HEK293 (cell line): Measurements from ENCODE around the gene PAX4.

ENCODE experiments used
- CTCF ChIA-PET: fragments of 350-600 bp; formaldehyde crosslinking; extraction: SDS; loops from one replicate; lab custom pipeline; 2021; ENCODE audit warnings: antibody characterized with exemption; lab: Yijun Ruan, JAX
- POLR2A ChIA-PET: fragments of 300-600 bp; formaldehyde crosslinking; extraction: SDS; loops from one replicate; lab custom pipeline; 2020; ENCODE audit warnings: antibody characterized with exemption, inconsistent platforms; lab: Yijun Ruan, JAX
- H3K27ac ChIP-seq: fragments of 200-500 bp; sonication (Bioruptor generic); 2 replicates; pipeline ENCODE4 v1.5.1; 2014; ENCODE audit warnings: low read depth, low read length, control low read depth, inconsistent platforms; ENCODE audit errors: extremely low read depth
- H3K36me3 ChIP-seq, 2 experiments: fragments of 200-500 bp in 1 of 2; sonication (Bioruptor generic) in 1 of 2; 1 replicate in 1 of 2; 2 replicates in 1 of 2; pipeline ENCODE4 v1.5.1; 2014 to 2017; ENCODE audit warnings: inconsistent platforms in 2 of 2, low read length in 2 of 2; ENCODE audit not compliant: control insufficient read depth in 2 of 2, insufficient read depth in 1 of 2
- H3K4me1 ChIP-seq: fragments of 200-500 bp; sonication (Bioruptor generic); 2 replicates; pipeline ENCODE4 v1.5.1; 2014; ENCODE audit warnings: mild to moderate bottlenecking, low read length, inconsistent platforms; ENCODE audit not compliant: control insufficient read depth, insufficient read depth
- H3K4me3 ChIP-seq: 2 replicates; pipeline ENCODE4 v1.5.1; 2011; ENCODE audit warnings: low read depth, mild to moderate bottlenecking, control low read depth, low read length, moderate library complexity
- H3K9me3 ChIP-seq: fragments of 200-500 bp; sonication (Bioruptor generic); 2 replicates; pipeline ENCODE4 v1.5.1; 2014; ENCODE audit warnings: low read depth, low read length, inconsistent platforms; ENCODE audit not compliant: control insufficient read depth, insufficient read depth
- FEZF1 ChIP-seq: fragments of 450-650 bp; formaldehyde crosslinking; IDR thresholded peaks from 2 replicates; pipeline ENCODE4 v1.5.1; 2016; ENCODE audit warnings: missing biosample characterization, missing genetic modification characterization
- GLIS2 ChIP-seq: fragments of 450-650 bp; formaldehyde crosslinking; IDR thresholded peaks from 2 replicates; pipeline ENCODE4 v1.5.1; 2016; ENCODE audit warnings: missing biosample characterization, missing genetic modification characterization
- KLF10 ChIP-seq: fragments of 450-650 bp; IDR thresholded peaks from 2 replicates; pipeline ENCODE4 v1.5.1; 2018; ENCODE audit warnings: missing biosample characterization, mild to moderate bottlenecking, missing genetic modification characterization
- KLF7 ChIP-seq: fragments of 450-650 bp; formaldehyde crosslinking; IDR thresholded peaks from 2 replicates; pipeline ENCODE4 v1.5.1; 2016; ENCODE audit warnings: missing biosample characterization, missing genetic modification characterization, borderline replicate concordance
- SETDB1 ChIP-seq: IDR thresholded peaks from one replicate; pipeline ENCODE4 v1.6.1; 2017; ENCODE audit warnings: mild to moderate bottlenecking, low read length, moderate library complexity, mixed read lengths; ENCODE audit not compliant: insufficient read length
- ZBTB26 ChIP-seq: fragments of 450-650 bp; formaldehyde crosslinking; optimal IDR thresholded peaks from 2 replicates; pipeline ENCODE3; 2016; ENCODE audit warnings: missing biosample characterization, mild to moderate bottlenecking, missing genetic modification characterization
- ZNF132 ChIP-seq: fragments of 450-650 bp; formaldehyde crosslinking; IDR thresholded peaks from 2 replicates; pipeline ENCODE4 v1.5.1; 2017; ENCODE audit warnings: missing biosample characterization, missing genetic modification characterization, borderline replicate concordance
- ZNF248 ChIP-seq: fragments of 450-650 bp; formaldehyde crosslinking; IDR thresholded peaks from 2 replicates; pipeline ENCODE4 v1.5.1; 2017; ENCODE audit warnings: missing biosample characterization, missing genetic modification characterization
- ZNF274 ChIP-seq, 2 experiments: fragments of 200-500 bp in 1 of 2; fragments of 450-650 bp in 1 of 2; sonication (Bioruptor generic) in 1 of 2; formaldehyde crosslinking in 1 of 2; IDR thresholded peaks; 2 replicates each; pipeline versions ENCODE4 v1.5.1 to v1.6.1; 2014 to 2016; ENCODE audit warnings: borderline replicate concordance in 1 of 2, inconsistent platforms in 1 of 2, low read length in 1 of 2, missing biosample characterization in 1 of 2, missing genetic modification characterization in 1 of 2
- ZNF354C ChIP-seq: fragments of 450-650 bp; formaldehyde crosslinking; IDR thresholded peaks from 2 replicates; pipeline ENCODE4 v1.5.1; 2016; ENCODE audit warnings: missing biosample characterization, missing genetic modification characterization, low read depth, borderline replicate concordance
- ZNF501 ChIP-seq: fragments of 450-650 bp; formaldehyde crosslinking; IDR thresholded peaks from 2 replicates; pipeline ENCODE4 v1.5.1; 2016; ENCODE audit warnings: missing biosample characterization, missing genetic modification characterization
- ZNF510 ChIP-seq: fragments of 450-650 bp; formaldehyde crosslinking; IDR thresholded peaks from 2 replicates; pipeline ENCODE4 v1.5.1; 2018; ENCODE audit warnings: mild to moderate bottlenecking, missing genetic modification characterization, missing biosample characterization; ENCODE audit not compliant: insufficient replicate concordance
- ZNF529 ChIP-seq: fragments of 450-650 bp; formaldehyde crosslinking; IDR thresholded peaks from 2 replicates; pipeline ENCODE4 v1.5.1; 2017; ENCODE audit warnings: missing genetic modification characterization, missing biosample characterization; ENCODE audit not compliant: insufficient replicate concordance
- ZNF555 ChIP-seq: fragments of 450-650 bp; formaldehyde crosslinking; conservative IDR thresholded peaks from 2 replicates; pipeline ENCODE4 v1.5.1; 2017; ENCODE audit warnings: missing biosample characterization, mild to moderate bottlenecking, missing genetic modification characterization, inconsistent platforms
- ZNF561 ChIP-seq: fragments of 450-650 bp; IDR thresholded peaks from 2 replicates; pipeline ENCODE4 v1.5.1; 2018; ENCODE audit warnings: missing biosample characterization, missing genetic modification characterization, borderline replicate concordance
- ZNF624 ChIP-seq: fragments of 450-650 bp; formaldehyde crosslinking; IDR thresholded peaks from 2 replicates; pipeline ENCODE4 v1.5.1; 2017; ENCODE audit warnings: missing biosample characterization, missing genetic modification characterization
- ZNF692 ChIP-seq: fragments of 450-650 bp; formaldehyde crosslinking; IDR thresholded peaks from 2 replicates; pipeline ENCODE4 v1.5.1; 2016; ENCODE audit warnings: missing biosample characterization, missing genetic modification characterization
- ZNF701 ChIP-seq: fragments of 450-650 bp; formaldehyde crosslinking; IDR thresholded peaks from 2 replicates; pipeline ENCODE4 v1.5.1; 2016; ENCODE audit warnings: missing biosample characterization, missing genetic modification characterization
- ZSCAN18 ChIP-seq: fragments of 450-650 bp; formaldehyde crosslinking; IDR thresholded peaks from 2 replicates; pipeline ENCODE4 v1.5.1; 2016; ENCODE audit warnings: missing biosample characterization, missing genetic modification characterization
- ZSCAN30 ChIP-seq: fragments of 450-650 bp; IDR thresholded peaks from 2 replicates; pipeline ENCODE4 v1.5.1; 2018; ENCODE audit warnings: missing biosample characterization, mild to moderate bottlenecking, missing genetic modification characterization, moderate library complexity
- ZXDB ChIP-seq: fragments of 450-650 bp; formaldehyde crosslinking; IDR thresholded peaks from 2 replicates; pipeline ENCODE4 v1.5.1; 2016; ENCODE audit warnings: missing biosample characterization, missing genetic modification characterization

The PAX4 gene

GRCh38 chr7:127585044-127585953, 32.6 kb downstream of the PAX4 start, which contains the start of gene GCC1 (continued):
- TF ChIP-seq FEZF1 (tag by site-specific recombination) = no peak
- TF ChIP-seq ZNF132 (tag by site-specific recombination) = no peak
- no peak for TF ChIP-seq ZSCAN18 (tag by site-specific recombination)
- TF ChIP-seq SETDB1 = peak; percentile 20
- no peak for TF ChIP-seq ZNF701 (tag by site-specific recombination)
- TF ChIP-seq ZBTB26 (tag by site-specific recombination) = peak; percentile 43
- no peak for TF ChIP-seq ZNF624 (tag by site-specific recombination)
- no peak for TF ChIP-seq ZNF555 (tag by site-specific recombination)
- no peak for TF ChIP-seq ZNF248 (tag by site-specific recombination)
- TF ChIP-seq ZNF529 (tag by site-specific recombination) = no peak
- TF ChIP-seq ZNF274 (IDR thresholded peaks at IDR 0.05; ENCODE audit: low read length) = no peak
- TF ChIP-seq ZNF274 (tag by site-specific recombination; IDR thresholded peaks at IDR 0.05; ENCODE audit: borderline replicate concordance) = no peak
- peak; percentile 62; the same call in 1 of the 2 replicates for TF ChIP-seq ZSCAN30
- TF ChIP-seq ZNF561 = peak; percentile 68; the same call in 1 of the 2 replicates
- peak; percentile 98 for TF ChIP-seq ZNF692 (tag by site-specific recombination)

DNA sequence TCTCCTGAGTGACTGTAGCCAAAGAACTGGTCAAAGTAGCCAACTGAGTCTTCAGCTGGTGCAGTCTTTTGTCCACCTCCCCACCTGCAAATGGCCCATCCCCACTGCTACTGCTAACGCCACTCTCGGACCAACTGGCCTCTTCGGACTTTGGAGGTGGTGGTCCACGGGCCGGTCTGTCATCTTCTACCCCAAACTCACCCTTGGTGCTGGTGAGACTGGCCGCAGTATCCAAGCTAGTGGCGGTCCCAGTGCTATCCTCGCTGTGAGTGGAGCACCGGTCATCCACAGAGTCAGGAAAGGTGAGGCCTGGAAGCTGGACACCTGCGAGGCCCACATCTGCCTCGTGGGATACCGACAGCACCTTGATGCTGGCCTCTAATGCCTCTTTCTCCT, 33.3 kb downstream of the PAX4 start:
- H3K27ac ChIP-seq = no peak overlapping the region
- POLR2A ChIA-PET = interaction anchor here (2.1 kb wide), 1 partner anchor 12 kb away, joined by 6 read pairs; no protein-coding TSS in a partner anchor

More for the DNA sequence above, 33.3 kb downstream of the PAX4 start:
- Histone ChIP-seq H3K9me3 (no peaks in the 10 kb centered on the region), H3K4me1 (peaks cover 6% of the 10 kb centered on the region; the same call in 1 of the 2 replicates), H3K4me3 (peak overlapping the region; percentile 91), H3K36me3 (peaks cover 0 to 45% of the 10 kb centered on the region in 2 experiments; a peak in 1 of 3 replicates)
- TF ChIP-seq KLF10 (tag by site-specific recombination) (no peak), ZNF510 (tag by site-specific recombination) (no peak), ZBTB26 (tag by site-specific recombination) (no peak), GLIS2 (tag by site-specific recombination) (no peak), ZXDB (no peak), ZNF501 (no peak), KLF7 (no peak), ZNF354C (no peak)
- CTCF ChIA-PET = no interaction called here
